Stimulated activated CD4-positive, alpha-beta T cell treated with anti-CD3 and anti-CD28 coated beads, Interleukin-1b, Interleukin-23, amount 100 ng/mL, for 48 hours (primary cell): ENCODE data around the gene KIF22.

Experiments
- DNase-seq: peaks from one replicate; pipeline ENCODE4 v3.0.0-alpha.2; 2020

The KIF22 gene

GRCh38 chr16:29843931-29844330 is 53.4 kb downstream of the KIF22 start:
- DNase-seq: no peak

GRCh38 chr16:29844575-29845331 is 54.2 kb downstream of the KIF22 start:
- no peak for DNase-seq

GRCh38 chr16:29845656-29846055 is 55.1 kb downstream of the KIF22 start:
- no peak for DNase-seq

- DNase-seq: peak; percentile 82
Measured at GRCh38 chr16:29848420-29849297, 58.1 kb downstream of the KIF22 start.

GRCh38 chr16:29849505-29849904 is 59.0 kb downstream of the KIF22 start:
- DNase-seq: no peak

- DNase-seq: no peak
Measured at GRCh38 chr16:29850998-29851397, 60.4 kb downstream of the KIF22 start.

- no peak for DNase-seq
Measured at GRCh38 chr16:29852654-29853053, 62.1 kb downstream of the KIF22 start.

GRCh38 chr16:29854520-29855100 is 64.1 kb downstream of the KIF22 start:
- no peak for DNase-seq
